ENCODE data around the gene MS4A4E.

DNA sequence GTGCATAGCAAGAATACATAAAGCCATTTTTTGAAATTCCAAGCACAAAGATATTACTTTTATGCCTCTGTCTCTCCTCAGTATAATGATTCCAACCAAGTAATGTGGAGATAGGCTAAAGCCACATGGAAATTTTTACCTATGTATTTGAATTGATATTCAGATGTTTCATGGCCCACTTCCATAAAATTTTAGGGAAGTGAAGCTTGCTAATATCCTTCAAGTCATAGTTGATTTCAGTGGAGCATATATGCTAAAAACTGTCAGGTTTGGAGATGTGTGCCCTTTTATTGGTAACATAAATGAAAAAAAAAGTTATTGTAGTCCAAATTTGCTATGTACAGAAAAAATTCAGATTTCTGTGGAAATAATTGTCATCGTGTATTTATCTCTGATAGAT is 12.3 kb downstream of the MS4A4E start:
- no peak for TF ChIP-seq ZNF263 (CRISPR knock-in tag; IDR thresholded peaks at IDR 0.05; ENCODE audit: low read depth)
- TF ChIP-seq, protein P1, sequence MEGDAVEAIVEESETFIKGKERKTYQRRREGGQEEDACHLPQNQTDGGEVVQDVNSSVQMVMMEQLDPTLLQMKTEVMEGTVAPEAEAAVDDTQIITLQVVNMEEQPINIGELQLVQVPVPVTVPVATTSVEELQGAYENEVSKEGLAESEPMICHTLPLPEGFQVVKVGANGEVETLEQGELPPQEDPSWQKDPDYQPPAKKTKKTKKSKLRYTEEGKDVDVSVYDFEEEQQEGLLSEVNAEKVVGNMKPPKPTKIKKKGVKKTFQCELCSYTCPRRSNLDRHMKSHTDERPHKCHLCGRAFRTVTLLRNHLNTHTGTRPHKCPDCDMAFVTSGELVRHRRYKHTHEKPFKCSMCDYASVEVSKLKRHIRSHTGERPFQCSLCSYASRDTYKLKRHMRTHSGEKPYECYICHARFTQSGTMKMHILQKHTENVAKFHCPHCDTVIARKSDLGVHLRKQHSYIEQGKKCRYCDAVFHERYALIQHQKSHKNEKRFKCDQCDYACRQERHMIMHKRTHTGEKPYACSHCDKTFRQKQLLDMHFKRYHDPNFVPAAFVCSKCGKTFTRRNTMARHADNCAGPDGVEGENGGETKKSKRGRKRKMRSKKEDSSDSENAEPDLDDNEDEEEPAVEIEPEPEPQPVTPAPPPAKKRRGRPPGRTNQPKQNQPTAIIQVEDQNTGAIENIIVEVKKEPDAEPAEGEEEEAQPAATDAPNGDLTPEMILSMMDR (IDR thresholded peaks at IDR 0.05) = no peak
- TF ChIP-seq, protein P2, sequence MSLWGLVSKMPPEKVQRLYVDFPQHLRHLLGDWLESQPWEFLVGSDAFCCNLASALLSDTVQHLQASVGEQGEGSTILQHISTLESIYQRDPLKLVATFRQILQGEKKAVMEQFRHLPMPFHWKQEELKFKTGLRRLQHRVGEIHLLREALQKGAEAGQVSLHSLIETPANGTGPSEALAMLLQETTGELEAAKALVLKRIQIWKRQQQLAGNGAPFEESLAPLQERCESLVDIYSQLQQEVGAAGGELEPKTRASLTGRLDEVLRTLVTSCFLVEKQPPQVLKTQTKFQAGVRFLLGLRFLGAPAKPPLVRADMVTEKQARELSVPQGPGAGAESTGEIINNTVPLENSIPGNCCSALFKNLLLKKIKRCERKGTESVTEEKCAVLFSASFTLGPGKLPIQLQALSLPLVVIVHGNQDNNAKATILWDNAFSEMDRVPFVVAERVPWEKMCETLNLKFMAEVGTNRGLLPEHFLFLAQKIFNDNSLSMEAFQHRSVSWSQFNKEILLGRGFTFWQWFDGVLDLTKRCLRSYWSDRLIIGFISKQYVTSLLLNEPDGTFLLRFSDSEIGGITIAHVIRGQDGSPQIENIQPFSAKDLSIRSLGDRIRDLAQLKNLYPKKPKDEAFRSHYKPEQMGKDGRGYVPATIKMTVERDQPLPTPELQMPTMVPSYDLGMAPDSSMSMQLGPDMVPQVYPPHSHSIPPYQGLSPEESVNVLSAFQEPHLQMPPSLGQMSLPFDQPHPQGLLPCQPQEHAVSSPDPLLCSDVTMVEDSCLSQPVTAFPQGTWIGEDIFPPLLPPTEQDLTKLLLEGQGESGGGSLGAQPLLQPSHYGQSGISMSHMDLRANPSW (CRISPR knock-in tag; conservative IDR thresholded peaks at IDR 0.05; ENCODE audit: low read depth) = no peak
- no peak for TF ChIP-seq TCF7 (CRISPR knock-in tag; IDR thresholded peaks at IDR 0.05; ENCODE audit: low read depth)
- no peak for TF ChIP-seq ZNF317 (CRISPR knock-in tag; IDR thresholded peaks at IDR 0.05; ENCODE audit: borderline replicate concordance, low read depth)
- TF ChIP-seq, protein P3, sequence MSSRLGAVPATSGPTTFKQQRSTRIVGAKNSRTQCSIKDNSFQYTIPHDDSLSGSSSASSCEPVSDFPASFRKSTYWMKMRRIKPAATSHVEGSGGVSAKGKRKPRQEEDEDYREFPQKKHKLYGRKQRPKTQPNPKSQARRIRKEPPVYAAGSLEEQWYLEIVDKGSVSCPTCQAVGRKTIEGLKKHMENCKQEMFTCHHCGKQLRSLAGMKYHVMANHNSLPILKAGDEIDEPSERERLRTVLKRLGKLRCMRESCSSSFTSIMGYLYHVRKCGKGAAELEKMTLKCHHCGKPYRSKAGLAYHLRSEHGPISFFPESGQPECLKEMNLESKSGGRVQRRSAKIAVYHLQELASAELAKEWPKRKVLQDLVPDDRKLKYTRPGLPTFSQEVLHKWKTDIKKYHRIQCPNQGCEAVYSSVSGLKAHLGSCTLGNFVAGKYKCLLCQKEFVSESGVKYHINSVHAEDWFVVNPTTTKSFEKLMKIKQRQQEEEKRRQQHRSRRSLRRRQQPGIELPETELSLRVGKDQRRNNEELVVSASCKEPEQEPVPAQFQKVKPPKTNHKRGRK (CRISPR knock-in tag; IDR thresholded peaks at IDR 0.05; ENCODE audit: borderline replicate concordance) = no peak
- no peak for TF ChIP-seq RELA (CRISPR knock-in tag; IDR thresholded peaks at IDR 0.05; ENCODE audit: borderline replicate concordance)
- no peak for TF ChIP-seq OVOL2 (CRISPR knock-in tag; IDR thresholded peaks at IDR 0.05; ENCODE audit: borderline replicate concordance)
- TF ChIP-seq, protein P4, sequence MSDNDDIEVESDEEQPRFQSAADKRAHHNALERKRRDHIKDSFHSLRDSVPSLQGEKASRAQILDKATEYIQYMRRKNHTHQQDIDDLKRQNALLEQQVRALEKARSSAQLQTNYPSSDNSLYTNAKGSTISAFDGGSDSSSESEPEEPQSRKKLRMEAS (CRISPR knock-in tag; IDR thresholded peaks at IDR 0.05) = no peak
- TF ChIP-seq JUN (CRISPR knock-in tag; IDR thresholded peaks at IDR 0.05) = no peak
- TF ChIP-seq, protein P5, sequence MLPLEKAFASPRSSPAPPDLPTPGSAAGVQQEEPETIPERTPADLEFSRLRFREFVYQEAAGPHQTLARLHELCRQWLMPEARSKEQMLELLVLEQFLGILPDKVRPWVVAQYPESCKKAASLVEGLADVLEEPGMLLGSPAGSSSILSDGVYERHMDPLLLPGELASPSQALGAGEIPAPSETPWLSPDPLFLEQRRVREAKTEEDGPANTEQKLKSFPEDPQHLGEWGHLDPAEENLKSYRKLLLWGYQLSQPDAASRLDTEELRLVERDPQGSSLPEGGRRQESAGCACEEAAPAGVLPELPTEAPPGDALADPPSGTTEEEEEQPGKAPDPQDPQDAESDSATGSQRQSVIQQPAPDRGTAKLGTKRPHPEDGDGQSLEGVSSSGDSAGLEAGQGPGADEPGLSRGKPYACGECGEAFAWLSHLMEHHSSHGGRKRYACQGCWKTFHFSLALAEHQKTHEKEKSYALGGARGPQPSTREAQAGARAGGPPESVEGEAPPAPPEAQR (CRISPR knock-in tag; IDR thresholded peaks at IDR 0.05) = no peak
- TF ChIP-seq NFYB (CRISPR knock-in tag; conservative IDR thresholded peaks at IDR 0.05; ENCODE audit: low read depth) = no peak
- TF ChIP-seq ESRRA (CRISPR knock-in tag; IDR thresholded peaks at IDR 0.05; ENCODE audit: borderline replicate concordance) = no peak
- TF ChIP-seq PRRX2 (CRISPR knock-in tag; IDR thresholded peaks at IDR 0.05) = no peak
